HG03064 (cell line): ENCODE results near the gene SH3TC2.
A peak's percentile ranks its signal among the peaks of the same experiment; 100 is the strongest.

Source experiments
- ATAC-seq: cut with Tn5 transposase; IDR thresholded peaks from one replicate; pipeline ENCODE4 v1.9.1; 2021; ENCODE audit warnings: low read depth; ENCODE audit not compliant: unreplicated experiment

The SH3TC2 gene

DNA sequence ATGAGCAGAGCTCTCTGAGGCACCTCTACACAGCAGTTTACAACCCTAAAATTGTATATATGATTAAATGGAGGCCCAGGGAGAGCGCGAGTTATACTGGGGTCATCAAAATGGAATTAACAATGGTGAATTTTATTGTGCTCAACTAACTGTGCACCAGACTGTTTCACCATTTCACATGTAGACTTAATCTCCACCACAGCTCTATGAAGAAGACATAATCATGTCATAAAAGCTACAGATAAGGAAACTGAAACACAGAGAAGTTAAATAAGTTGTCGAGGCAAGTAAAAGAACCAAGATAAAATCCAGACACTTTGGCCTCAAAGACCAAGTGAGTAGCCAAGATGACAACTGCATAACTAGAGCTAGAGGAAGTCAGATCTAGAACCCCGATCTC lies 1.5 kb downstream of the SH3TC2 start:
- ATAC-seq = no peak

GRCh38 chr5:149060325-149060724 lies 2.5 kb downstream of the SH3TC2 start:
- ATAC-seq = no peak

- ATAC-seq = no peak
Observed at GRCh38 chr5:149056616-149057165, 6.2 kb downstream of the SH3TC2 start.

DNA sequence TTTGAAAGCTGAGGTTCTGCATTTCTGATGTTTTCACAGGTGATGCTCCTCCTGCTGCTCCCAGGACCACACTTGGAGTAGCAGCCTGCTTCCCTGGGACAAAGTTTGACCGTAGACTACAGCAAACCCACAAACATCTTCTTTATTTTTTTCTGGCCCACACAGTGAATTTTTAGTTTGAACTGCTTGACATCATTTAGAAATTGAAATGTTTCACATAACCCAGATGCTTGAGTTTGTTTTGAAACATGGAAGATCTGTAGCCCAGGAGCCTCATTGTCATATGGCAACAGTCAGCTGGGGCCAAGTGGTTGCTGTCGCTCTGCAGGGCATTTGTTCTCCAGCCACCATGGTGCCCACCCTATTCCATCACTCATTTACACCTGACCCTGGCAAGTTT lies 8.4 kb downstream of the SH3TC2 start:
- ATAC-seq = no peak

GRCh38 chr5:149053072-149053695 lies 9.7 kb downstream of the SH3TC2 start:
- ATAC-seq = no peak

- no peak for ATAC-seq
Observed at GRCh38 chr5:149049371-149049781, 13.5 kb downstream of the SH3TC2 start.

GRCh38 chr5:149048811-149049210 lies 14.1 kb downstream of the SH3TC2 start:
- no peak for ATAC-seq

DNA sequence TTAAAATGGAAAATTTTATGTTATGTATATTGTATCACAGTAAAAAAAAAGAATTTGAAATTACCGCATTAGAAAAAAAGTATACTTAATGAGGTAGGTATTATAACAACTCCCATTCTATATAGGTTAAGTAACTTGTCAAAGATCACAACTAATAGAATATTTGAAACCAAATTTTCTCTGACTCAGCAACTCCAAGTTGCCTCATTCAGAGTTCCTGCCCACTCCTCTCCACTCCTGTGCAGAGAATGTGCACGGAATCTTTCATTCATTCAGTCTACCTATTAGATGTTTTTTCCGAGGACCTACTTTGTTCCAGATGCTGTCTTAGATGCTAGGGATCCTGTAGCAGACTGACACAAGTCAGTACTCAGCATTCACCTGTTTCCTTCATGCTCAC lies 15.4 kb downstream of the SH3TC2 start:
- ATAC-seq = no peak

DNA sequence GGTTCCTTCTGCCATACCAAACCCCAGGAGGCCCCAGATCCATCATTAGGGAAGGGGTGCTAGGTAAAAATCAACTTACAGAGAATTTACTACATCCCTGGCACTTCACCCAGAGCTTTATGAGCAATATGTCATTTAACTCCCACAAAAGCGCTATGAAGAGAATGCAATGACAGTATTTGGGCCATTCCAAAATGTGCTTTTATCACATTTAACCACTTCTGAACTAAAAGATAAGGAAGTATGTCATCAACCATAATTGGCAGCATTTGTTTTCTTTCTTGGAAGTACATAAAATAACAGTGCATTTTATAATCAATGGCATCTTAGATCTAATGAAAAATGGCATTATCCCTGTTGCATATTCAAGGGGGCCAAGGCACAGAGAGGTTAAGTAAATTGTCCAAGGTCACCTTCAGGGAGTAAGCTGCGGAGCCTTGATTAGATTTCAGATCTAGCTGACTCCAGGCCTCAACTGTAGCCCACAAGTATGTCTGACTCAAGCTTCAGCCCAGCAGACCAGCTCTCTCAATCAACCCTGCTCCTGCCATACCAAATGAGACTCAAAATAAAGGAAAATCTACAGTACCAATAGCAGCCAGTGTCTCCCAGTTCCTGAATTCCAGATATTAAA lies 16.5 kb downstream of the SH3TC2 start:
- no peak for ATAC-seq

- no peak for ATAC-seq
Observed at GRCh38 chr5:149045089-149045460, 17.8 kb downstream of the SH3TC2 start.

- no peak for ATAC-seq
Observed at GRCh38 chr5:149044453-149045088, 18.3 kb downstream of the SH3TC2 start.

DNA sequence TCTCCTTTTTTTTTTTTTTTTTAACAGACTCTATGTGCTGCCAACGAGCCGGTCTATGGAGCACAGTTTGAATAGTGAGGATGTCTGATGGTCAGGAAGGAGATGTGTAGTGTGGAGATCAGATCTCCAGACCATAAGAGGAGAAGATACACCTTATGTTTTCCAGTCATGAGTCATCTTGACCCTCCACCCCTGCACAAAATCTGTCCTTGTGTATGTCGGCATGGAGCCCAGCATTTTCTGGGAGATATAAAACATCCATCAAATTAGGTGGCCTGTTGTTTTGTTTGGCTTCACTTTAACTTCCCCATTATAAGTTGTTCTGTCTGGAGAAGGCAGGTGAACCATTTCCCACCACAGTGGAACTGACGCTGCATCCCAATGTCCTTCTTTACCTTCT lies 19.2 kb downstream of the SH3TC2 start:
- no peak for ATAC-seq

GRCh38 chr5:149042865-149043264 lies 20.0 kb downstream of the SH3TC2 start:
- ATAC-seq = no peak

DNA sequence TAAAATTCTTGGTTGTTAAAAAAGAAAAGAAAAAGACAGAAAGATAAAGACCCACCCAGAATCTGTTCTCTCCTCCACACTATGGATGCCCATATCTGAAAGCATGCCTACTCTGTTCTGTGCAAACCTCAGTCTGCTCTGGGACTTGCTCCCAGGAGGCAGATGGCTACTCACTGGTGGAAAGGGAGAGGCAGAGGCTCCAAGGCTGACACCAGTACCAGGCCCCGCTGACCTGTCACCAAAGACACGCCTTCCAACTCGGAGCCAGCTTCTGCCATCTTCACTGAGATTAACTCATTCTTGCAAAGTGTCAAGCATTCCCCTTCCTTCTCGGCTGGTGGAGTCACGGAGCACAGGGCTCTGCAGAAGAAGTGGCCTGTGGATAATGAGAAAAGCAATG lies 21.6 kb downstream of the SH3TC2 start:
- ATAC-seq = no peak

GRCh38 chr5:149040421-149040820 lies 22.4 kb downstream of the SH3TC2 start:
- no peak for ATAC-seq

DNA sequence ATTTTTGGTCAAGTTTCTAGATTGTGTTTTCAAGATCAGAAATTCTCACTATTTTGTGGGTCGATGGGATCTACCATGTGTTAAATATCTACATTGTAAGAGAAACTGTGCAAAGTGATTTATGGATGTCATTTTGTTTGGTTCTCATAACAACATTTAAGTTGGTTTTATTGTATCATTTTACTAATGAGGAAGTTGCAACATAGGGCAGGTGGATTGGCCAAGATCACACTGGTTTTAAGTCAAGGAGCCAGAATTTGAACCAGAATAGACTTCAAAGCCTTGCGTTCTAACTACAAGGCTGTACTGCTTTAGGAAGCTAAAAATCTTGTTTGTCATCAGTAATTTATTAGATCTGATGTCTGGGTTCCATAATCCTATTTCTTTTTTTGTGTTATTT lies 23.4 kb downstream of the SH3TC2 start:
- ATAC-seq = no peak

DNA sequence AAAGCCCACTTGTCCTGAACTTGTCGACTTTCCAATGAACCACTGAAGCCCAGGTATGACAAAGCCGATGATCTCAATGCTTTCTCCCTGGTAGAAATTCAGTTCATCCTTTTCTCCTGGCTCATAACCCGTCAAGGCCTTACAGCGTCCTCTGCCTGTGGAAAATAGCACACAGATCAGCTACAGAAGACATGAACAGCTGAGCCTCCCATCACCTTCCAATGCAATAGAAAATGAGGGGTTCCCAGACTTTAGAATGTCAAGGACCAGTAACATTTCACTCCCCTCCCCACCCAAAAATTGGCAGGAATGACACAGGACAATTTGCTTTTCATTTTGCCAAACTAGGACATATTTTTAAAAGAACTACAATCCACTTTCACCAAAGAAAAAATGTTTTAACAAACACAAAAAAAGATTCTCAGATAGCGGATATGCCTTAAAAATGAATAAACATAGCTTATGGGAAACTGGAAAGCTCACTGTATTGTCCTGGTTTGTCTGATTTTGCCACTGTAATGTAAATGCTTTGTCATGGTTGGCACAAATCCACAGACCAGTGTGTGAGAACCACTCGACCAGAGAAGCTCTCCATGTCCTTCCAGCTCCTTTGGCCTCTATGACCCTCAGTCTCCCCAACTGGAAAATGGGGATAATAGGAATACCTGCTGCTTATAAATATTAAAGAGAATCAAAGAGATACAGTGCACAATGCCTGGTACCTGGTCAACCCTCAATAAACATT lies 24.4 kb downstream of the SH3TC2 start:
- no peak for ATAC-seq

- ATAC-seq = no peak
Observed at GRCh38 chr5:149037817-149038216, 25.0 kb downstream of the SH3TC2 start.

DNA sequence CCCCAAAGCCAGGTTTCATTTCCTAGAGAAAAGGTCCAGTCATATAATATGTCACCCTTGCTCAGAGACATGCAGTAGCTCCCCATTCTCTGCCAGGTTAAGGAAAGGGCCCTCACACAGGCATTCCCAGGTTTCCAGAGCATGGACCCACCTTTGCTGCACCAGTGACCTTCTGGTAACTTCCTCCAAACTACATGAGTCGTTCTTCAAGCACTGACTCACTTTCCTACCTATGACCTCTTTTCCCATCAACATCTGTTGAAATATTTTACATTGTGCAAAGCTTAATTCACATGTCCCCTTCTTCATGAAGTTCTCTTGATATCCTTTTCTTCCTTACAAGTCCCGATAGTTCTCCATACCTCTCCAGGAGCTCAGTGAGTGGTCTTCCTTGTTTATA lies 25.9 kb downstream of the SH3TC2 start:
- ATAC-seq = no peak

DNA sequence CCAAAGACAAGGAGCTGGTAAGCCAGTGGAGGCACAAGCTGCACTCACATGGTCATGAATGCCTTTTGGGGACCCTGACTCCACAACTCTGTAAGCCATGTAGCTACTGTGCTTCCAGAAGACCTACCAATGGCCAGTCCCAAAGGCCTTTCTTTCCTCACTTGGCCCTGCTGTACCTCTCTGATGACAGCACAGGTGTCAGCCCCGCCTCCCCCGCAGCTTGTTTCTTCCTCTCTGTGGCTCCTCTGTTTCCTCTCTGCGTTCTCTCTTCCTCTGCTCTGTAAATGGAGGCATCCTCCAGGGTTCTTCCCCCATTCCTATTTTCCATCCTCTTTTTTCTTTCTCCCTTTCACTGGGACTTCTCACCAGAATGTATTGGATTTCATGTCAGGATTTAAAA lies 26.7 kb downstream of the SH3TC2 start:
- no peak for ATAC-seq

DNA sequence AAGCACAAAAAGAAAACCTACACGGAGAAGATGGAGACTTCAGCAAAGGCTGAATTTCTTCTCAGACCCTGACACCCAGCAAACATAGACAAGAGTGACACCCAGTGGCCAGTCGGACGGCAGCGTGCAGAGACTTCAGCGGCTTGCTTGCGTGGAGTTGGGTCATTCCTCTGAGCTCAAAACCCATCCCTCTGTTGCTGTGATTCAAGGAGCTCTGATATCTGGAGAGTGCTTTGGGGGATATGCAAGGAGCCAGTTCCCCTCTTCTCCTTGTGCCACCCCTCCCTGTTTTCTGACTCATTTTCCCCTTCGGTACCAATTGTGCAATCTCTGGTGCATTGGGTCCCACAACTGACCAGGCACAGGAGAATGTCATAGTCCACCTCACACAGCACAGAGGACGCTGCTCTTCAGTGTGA lies 27.5 kb downstream of the SH3TC2 start:
- peak; percentile 89 for ATAC-seq
